ENCODE data around the gene BCL2L2. TPM values are rescaled to one million over a fixed set of nuclear protein-coding genes. Genes with fewer than 3 reads are reported as not detected.

BCL2L2 gene
- total and polyA plus RNA-seq, 9 of the 15 experiments (the other 6 are each of a cell fraction or from before 2014, with no cell fraction given) = 2.6 to 32.5 (median 14.7) TPM

- TF ChIP-seq CHD1 (IDR thresholded peaks at IDR 0.05; ENCODE audit: low read length) (peak; percentile 46), ZBTB1 (CRISPR knock-in tag; IDR thresholded peaks at IDR 0.05; ENCODE audit: borderline replicate concordance, low read depth) (peak; percentile 89; the same call in 1 of the 2 replicates), CXXC5 (CRISPR knock-in tag; IDR thresholded peaks at IDR 0.05) (peak; percentile 27; the same call in 1 of the 2 replicates), SRSF1 (IDR thresholded peaks at IDR 0.05; ENCODE audit: low read depth, low read length) (no peak), L3MBTL2 (IDR thresholded peaks at IDR 0.05) (peak; percentile 67), TGIF2 (CRISPR knock-in tag; IDR thresholded peaks at IDR 0.05) (0 out of 2 replicates have a peak, but pooled peaks have one; percentile 29), CBFB (CRISPR knock-in tag; IDR thresholded peaks at IDR 0.05) (peak; percentile 39; the same call in 1 of the 2 replicates), NR3C1 (CRISPR knock-in tag; IDR thresholded peaks at IDR 0.05) (peak; percentile 53; the same call in 1 of the 2 replicates), THAP12 (CRISPR knock-in tag; IDR thresholded peaks at IDR 0.05) (peak; percentile 48; the same call in 1 of the 2 replicates), TAF1 (IDR thresholded peaks at IDR 0.05; ENCODE audit: control insufficient read depth, extremely low read depth, insufficient read depth, low read length, severe bottlenecking) (peak; percentile 42), STAG1 (CRISPR knock-in tag; IDR thresholded peaks at IDR 0.05; ENCODE audit: borderline replicate concordance) (0 out of 2 replicates have a peak, but pooled peaks have one; percentile 30), SMAD4 (CRISPR knock-in tag; conservative IDR thresholded peaks at IDR 0.05) (peak; percentile 11), ZNF263 (CRISPR knock-in tag; IDR thresholded peaks at IDR 0.05; ENCODE audit: borderline replicate concordance) (0 out of 2 replicates have a peak, but pooled peaks have one; percentile 36), ZNF449 (CRISPR knock-in tag; IDR thresholded peaks at IDR 0.05) (no peak), MCM7 (IDR thresholded peaks at IDR 0.05) (no peak), MCM2 (IDR thresholded peaks at IDR 0.05; ENCODE audit: low read depth) (no peak)
- TF ChIP-seq, protein P1, sequence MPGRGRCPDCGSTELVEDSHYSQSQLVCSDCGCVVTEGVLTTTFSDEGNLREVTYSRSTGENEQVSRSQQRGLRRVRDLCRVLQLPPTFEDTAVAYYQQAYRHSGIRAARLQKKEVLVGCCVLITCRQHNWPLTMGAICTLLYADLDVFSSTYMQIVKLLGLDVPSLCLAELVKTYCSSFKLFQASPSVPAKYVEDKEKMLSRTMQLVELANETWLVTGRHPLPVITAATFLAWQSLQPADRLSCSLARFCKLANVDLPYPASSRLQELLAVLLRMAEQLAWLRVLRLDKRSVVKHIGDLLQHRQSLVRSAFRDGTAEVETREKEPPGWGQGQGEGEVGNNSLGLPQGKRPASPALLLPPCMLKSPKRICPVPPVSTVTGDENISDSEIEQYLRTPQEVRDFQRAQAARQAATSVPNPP (IDR thresholded peaks at IDR 0.05; ENCODE audit: borderline replicate concordance, insufficient read depth, insufficient read length) = no peak
Observed at GRCh38 chr14:23302290-23303225, 4.1 kb upstream of the BCL2L2 start, which contains the start of gene PPP1R3E (continued).

Measured in K562 (cell line).